Measurements from ENCODE around the gene JAG1.
A peak's percentile ranks its signal among the peaks of the same experiment; 100 is the strongest.

Gene JAG1

GRCh38 chr20:10699489-10699888 is 25.7 kb upstream of the JAG1 start:
- no peak for DNase-seq

GRCh38 chr20:10696650-10697049 is 22.9 kb upstream of the JAG1 start:
- DNase-seq: no peak

- DNase-seq: no peak
These were observed 15.6 kb upstream of the JAG1 start for GRCh38 chr20:10689385-10689784.

- no peak for DNase-seq
These were observed 14.1 kb upstream of the JAG1 start for GRCh38 chr20:10687895-10688294.

GRCh38 chr20:10686356-10687133 is 12.7 kb upstream of the JAG1 start:
- DNase-seq: no peak

GRCh38 chr20:10683537-10683936 is 9.7 kb upstream of the JAG1 start:
- DNase-seq: no peak

- DNase-seq: no peak
These were observed 9.1 kb upstream of the JAG1 start for GRCh38 chr20:10682939-10683338.

- no peak for DNase-seq
These were observed 7.7 kb upstream of the JAG1 start for GRCh38 chr20:10681494-10681893.

GRCh38 chr20:10680571-10680970 is 6.8 kb upstream of the JAG1 start:
- DNase-seq: no peak

- no peak for DNase-seq
These were observed 5.5 kb upstream of the JAG1 start for GRCh38 chr20:10679269-10679668.

GRCh38 chr20:10676518-10676917 is 2.7 kb upstream of the JAG1 start:
- no peak for DNase-seq

- no peak for DNase-seq
These were observed 1.6 kb upstream of the JAG1 start for GRCh38 chr20:10675450-10675848.

- peak; percentile 54 for DNase-seq
These were observed 1.1 kb upstream of the JAG1 start for GRCh38 chr20:10674684-10675449.

- no peak for DNase-seq
These were observed 490 bp downstream of the JAG1 start for GRCh38 chr20:10673176-10673841.

- peak; percentile 16 for DNase-seq
These were observed 1.1 kb downstream of the JAG1 start for GRCh38 chr20:10672624-10673127.

GRCh38 chr20:10671919-10672623 is 1.7 kb downstream of the JAG1 start:
- peak; percentile 60 for DNase-seq

GRCh38 chr20:10671221-10671918 is 2.4 kb downstream of the JAG1 start:
- DNase-seq: peak; percentile 60

- DNase-seq: no peak
These were observed 3.1 kb downstream of the JAG1 start for GRCh38 chr20:10670501-10671220.

- no peak for DNase-seq
These were observed 3.9 kb downstream of the JAG1 start for GRCh38 chr20:10669843-10670446.

- DNase-seq: no peak
These were observed 5.0 kb downstream of the JAG1 start for GRCh38 chr20:10668677-10669368.
